Activated CD8-positive, alpha-beta memory T cell treated with anti-CD3 and anti-CD28 coated beads for 48 hours (primary cell): ENCODE results near the gene NFX1.
"Not testable (repeated sequence)": the region's sequence is repeated elsewhere in the genome, so short reads cannot be mapped to it uniquely, and the experiment has no call there.

Source experiments
- DNase-seq, 3 experiments: peaks; one replicate each; pipeline ENCODE4 v3.0.0-alpha.2; 2020; ENCODE audit warnings: low read depth in 2 of 3, low spot score in 2 of 3

The NFX1 gene

GRCh38 chr9:33385979-33386640 lies 95.8 kb downstream of the NFX1 start:
- not testable (repeated sequence) for DNase-seq

GRCh38 chr9:33386641-33386996 lies 96.3 kb downstream of the NFX1 start:
- DNase-seq, result not testable (repeated sequence)

- not testable (repeated sequence) for DNase-seq
Measured at GRCh38 chr9:33386998-33387397, 96.7 kb downstream of the NFX1 start.

GRCh38 chr9:33388110-33388994 lies 98.0 kb downstream of the NFX1 start:
- DNase-seq, result no peak

GRCh38 chr9:33391111-33391771 lies 100.9 kb downstream of the NFX1 start:
- DNase-seq, result not testable (repeated sequence)

GRCh38 chr9:33392591-33393021 lies 102.3 kb downstream of the NFX1 start:
- not testable (repeated sequence) for DNase-seq

GRCh38 chr9:33393581-33393980 lies 103.3 kb downstream of the NFX1 start:
- DNase-seq, result no peak

GRCh38 chr9:33393986-33394385 lies 103.7 kb downstream of the NFX1 start:
- not testable (repeated sequence) for DNase-seq

GRCh38 chr9:33395159-33395879 lies 105.0 kb downstream of the NFX1 start:
- DNase-seq, result not testable (repeated sequence)

GRCh38 chr9:33397801-33398200 lies 107.5 kb downstream of the NFX1 start:
- not testable (repeated sequence) for DNase-seq

- not testable (repeated sequence) for DNase-seq
Measured at GRCh38 chr9:33399047-33399446, 108.7 kb downstream of the NFX1 start.

GRCh38 chr9:33401809-33402208 lies 111.5 kb downstream of the NFX1 start:
- not testable (repeated sequence) for DNase-seq

GRCh38 chr9:33402371-33402770 lies 112.1 kb downstream of the NFX1 start, which contains the start of gene AQP7:
AQP7 (minus strand) TSS chr9:33402568; CDS start chr9:33401262, 1,306 bp downstream.
- not testable (repeated sequence) for DNase-seq

GRCh38 chr9:33403941-33404787 lies 113.8 kb downstream of the NFX1 start:
- no peak for DNase-seq

- DNase-seq, result no peak
Measured at GRCh38 chr9:33404788-33405362, 114.6 kb downstream of the NFX1 start.

GRCh38 chr9:33407061-33407460 lies 116.7 kb downstream of the NFX1 start:
- DNase-seq, result no peak

GRCh38 chr9:33408087-33408486 lies 117.8 kb downstream of the NFX1 start:
- no peak for DNase-seq

- no peak for DNase-seq
Measured at GRCh38 chr9:33414268-33414667, 124.0 kb downstream of the NFX1 start.

GRCh38 chr9:33414889-33415500 lies 124.7 kb downstream of the NFX1 start:
- no peak for DNase-seq
